Tibial artery (tissue), 4 donors: ENCODE results near the gene CCNT1.

Source experiments
- DNase-seq, 2 donors: peaks; one replicate each; pipeline ENCODE4 v3.0.0-alpha.2; 2019
- H3K27ac ChIP-seq, 2 donors: fragments of 200-600 bp; sonication (generic) in 1 of 2; 1 replicate in 1 of 2; 2 replicates in 1 of 2; pipeline ENCODE4 v1.5.1; 2018 to 2019; ENCODE audit warnings: mild to moderate bottlenecking in 1 of 2
- H3K27me3 ChIP-seq, 2 donors: fragments of 200-600 bp; sonication (generic) in 1 of 2; one replicate each; pipeline versions ENCODE4 v1.5.1 to v1.6.0; 2016 to 2019
- H3K36me3 ChIP-seq, 3 donors: fragments of 200-600 bp; sonication (generic) in 2 of 3; one replicate each; pipeline ENCODE4 v1.5.1; 2016 to 2019; ENCODE audit warnings: mild to moderate bottlenecking in 2 of 3
- H3K4me1 ChIP-seq, 4 donors: fragments of 200-600 bp; sonication (generic) in 2 of 4; 1 replicate in 3 of 4; 2 replicates in 1 of 4; pipeline ENCODE4 v1.5.1; 2016 to 2019
- H3K4me3 ChIP-seq, 2 donors: fragments of 200-600 bp; sonication (generic) in 1 of 2; 1 replicate in 1 of 2; 2 replicates in 1 of 2; pipeline ENCODE4 v1.5.1; 2018 to 2019; ENCODE audit warnings: mild to moderate bottlenecking in 2 of 2
- H3K9me3 ChIP-seq, 3 donors: fragments of 200-600 bp; sonication (generic) in 1 of 3; one replicate each; pipeline ENCODE4 v1.5.1; 2016 to 2019
- intact Hi-C: fragments of 100-400 bp; cut with DNase I; formaldehyde crosslinking; loops from one replicate; pipeline ENCODE4 v1.15.0; 2023; ENCODE audit warnings: low total_unique reads
- TF ChIP-seq, protein P1 (sequence below), 2 experiments: fragments of 200-600 bp in 1 of 2; fragments of 450-650 bp in 1 of 2; IDR thresholded peaks; one replicate each; pipeline ENCODE4 v1.5.1; 2017 to 2019; ENCODE audit warnings: antibody characterized with exemption in 2 of 2, mild to moderate bottlenecking in 1 of 2, moderate library complexity in 1 of 2

CCNT1 gene

DNA sequence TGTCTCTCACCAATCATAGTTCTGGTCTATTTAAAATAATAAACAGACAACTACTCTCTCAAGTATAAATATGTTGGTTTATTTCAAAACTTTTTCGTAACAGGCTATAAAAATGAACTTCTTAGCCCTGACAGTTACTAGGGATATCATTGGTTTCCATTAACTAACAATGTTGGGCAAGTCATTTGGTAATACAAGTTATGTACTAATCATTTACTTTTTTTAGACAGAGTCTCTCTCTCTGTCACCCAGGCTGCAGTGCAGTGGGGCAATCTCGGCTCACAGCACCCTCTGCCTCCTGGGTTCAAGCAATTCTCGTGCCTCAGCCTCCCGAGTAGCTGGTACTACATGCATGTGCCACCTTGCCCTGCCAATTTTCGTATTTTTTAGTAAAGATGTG is 19.9 kb downstream of the CCNT1 start:
- H3K4me1 ChIP-seq, result peaks cover 0 to 10% (median 3%) of the 10 kb centered on the region in 4 donors
- no peak overlapping the region for H3K4me3 ChIP-seq
- H3K27ac ChIP-seq, result no peak overlapping the region
- DNase-seq, result no peak
- no peaks in the 10 kb centered on the region for H3K9me3 ChIP-seq
- peaks cover 45 to 79% (median 60%) of the 10 kb centered on the region in 3 donors for H3K36me3 ChIP-seq
- no peaks in the 10 kb centered on the region for H3K27me3 ChIP-seq
- intact Hi-C loops, result no loop called here
- TF ChIP-seq, protein P1, sequence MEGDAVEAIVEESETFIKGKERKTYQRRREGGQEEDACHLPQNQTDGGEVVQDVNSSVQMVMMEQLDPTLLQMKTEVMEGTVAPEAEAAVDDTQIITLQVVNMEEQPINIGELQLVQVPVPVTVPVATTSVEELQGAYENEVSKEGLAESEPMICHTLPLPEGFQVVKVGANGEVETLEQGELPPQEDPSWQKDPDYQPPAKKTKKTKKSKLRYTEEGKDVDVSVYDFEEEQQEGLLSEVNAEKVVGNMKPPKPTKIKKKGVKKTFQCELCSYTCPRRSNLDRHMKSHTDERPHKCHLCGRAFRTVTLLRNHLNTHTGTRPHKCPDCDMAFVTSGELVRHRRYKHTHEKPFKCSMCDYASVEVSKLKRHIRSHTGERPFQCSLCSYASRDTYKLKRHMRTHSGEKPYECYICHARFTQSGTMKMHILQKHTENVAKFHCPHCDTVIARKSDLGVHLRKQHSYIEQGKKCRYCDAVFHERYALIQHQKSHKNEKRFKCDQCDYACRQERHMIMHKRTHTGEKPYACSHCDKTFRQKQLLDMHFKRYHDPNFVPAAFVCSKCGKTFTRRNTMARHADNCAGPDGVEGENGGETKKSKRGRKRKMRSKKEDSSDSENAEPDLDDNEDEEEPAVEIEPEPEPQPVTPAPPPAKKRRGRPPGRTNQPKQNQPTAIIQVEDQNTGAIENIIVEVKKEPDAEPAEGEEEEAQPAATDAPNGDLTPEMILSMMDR (IDR thresholded peaks at IDR 0.05), result no peak

DNA sequence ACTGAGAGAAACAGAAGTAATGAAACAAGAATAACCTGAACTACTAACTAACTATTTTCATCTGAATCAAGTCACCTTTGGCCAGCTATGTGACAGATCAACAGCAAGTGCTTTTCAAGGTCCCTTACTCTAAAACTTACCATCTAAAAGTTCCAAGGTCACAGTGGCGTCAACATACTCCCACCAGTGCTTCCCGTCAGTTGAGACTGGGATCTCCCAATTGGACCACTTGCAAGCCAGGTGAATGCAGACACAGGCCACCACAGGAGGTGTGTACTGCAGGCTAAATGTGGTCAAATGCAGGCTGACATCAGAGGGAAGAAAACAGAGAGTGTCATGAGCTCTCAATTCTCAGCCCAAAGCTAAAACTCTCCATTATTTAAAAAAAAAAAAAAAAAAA is 20.6 kb downstream of the CCNT1 start:
- H3K4me3 ChIP-seq, result no peak overlapping the region
- no peak overlapping the region for H3K27ac ChIP-seq
- intact Hi-C loops, result no loop called here
- TF ChIP-seq, protein P1 (IDR thresholded peaks at IDR 0.05), result no peak
- no peaks in the 10 kb centered on the region for H3K27me3 ChIP-seq
- peaks cover 45 to 79% (median 59%) of the 10 kb centered on the region in 3 donors for H3K36me3 ChIP-seq
- H3K9me3 ChIP-seq, result no peaks in the 10 kb centered on the region
- H3K4me1 ChIP-seq, result peaks cover 0 to 18% (median 6%) of the 10 kb centered on the region in 4 donors
- DNase-seq, result no peak

DNA sequence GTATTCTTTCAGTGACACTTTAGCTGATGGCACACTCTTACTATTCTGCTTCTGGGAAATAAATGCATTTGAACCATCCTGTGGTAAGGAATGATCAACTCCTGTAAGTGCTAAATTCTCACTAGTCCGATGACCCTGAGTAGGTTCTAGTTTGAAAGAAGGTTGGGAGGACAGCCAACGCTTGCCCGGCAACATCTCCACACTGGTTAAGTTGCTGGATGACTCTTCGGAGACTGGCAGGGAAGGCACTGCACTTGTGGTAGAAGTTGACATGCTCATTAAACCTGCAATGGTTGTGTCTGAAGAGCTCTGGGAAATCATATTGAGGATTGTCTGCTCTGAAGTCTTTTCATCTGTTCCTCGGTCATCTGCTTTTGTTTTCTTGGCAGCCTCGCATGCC is 22.5 kb downstream of the CCNT1 start:
- Histone ChIP-seq H3K4me1 (peaks cover 0 to 18% (median 6%) of the 10 kb centered on the region in 4 donors), H3K36me3 (peaks cover 37 to 75% (median 59%) of the 10 kb centered on the region in 3 donors), H3K9me3 (no peaks in the 10 kb centered on the region), H3K27ac (no peak overlapping the region), H3K4me3 (no peak overlapping the region), H3K27me3 (no peaks in the 10 kb centered on the region)
- intact Hi-C loops, result no loop called here
- TF ChIP-seq, protein P1 (IDR thresholded peaks at IDR 0.05), result no peak
- DNase-seq, result no peak

DNA sequence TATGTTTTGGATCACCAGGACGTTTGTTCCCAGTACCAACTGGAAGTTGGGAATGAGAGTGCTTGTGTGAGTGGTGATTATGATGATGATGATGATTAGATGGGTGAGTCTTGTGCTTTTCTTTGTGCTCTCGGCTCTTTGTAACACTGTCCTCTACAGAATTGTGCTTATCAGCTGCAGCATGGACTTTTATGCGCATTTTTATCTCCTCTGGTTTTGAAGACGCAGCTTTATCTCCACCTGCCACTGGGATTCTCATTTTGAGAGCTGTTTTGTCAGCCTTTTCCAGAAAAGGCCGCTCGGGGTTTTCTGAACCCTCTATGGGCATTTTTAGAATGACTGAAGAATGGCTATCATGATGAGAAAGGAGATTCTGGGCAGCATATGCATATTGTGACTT is 22.9 kb downstream of the CCNT1 start:
- DNase-seq, result no peak
- intact Hi-C loops, result no loop called here
- Histone ChIP-seq H3K4me1 (peaks cover 0 to 18% (median 6%) of the 10 kb centered on the region in 4 donors), H3K4me3 (no peak overlapping the region), H3K27me3 (no peaks in the 10 kb centered on the region), H3K36me3 (peaks cover 37 to 76% (median 61%) of the 10 kb centered on the region in 3 donors), H3K9me3 (no peaks in the 10 kb centered on the region), H3K27ac (no peak overlapping the region)
- TF ChIP-seq, protein P1 (IDR thresholded peaks at IDR 0.05), result no peak

DNA sequence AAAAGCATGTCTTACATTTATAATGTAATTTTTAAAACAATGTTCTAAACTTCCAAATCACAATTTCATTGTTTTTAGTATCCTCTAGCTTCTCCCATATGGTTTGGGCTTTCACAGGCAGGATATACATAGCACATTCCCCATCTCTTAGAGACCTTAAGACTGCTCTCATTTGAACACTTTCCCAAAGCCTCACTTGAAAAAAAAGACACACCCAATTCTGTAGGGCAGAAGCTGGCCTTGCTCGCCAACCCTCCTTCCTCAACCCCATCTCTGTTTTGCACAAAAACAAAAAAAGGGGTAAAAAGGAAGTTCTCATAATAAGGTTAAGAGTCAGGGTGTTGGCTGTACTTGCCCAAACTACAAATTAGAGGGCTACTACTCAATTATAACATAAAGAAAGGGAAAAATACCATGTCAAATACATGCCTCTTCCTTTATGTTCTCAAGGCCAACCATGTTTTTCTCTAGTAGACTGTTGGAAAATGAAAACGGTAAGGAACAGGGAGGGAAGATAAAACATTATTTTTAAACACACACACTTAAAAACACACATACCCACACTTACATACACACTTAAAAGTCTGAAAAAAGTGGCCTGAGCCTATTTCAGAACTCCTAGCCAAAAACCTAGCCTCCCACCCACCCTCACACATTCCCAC is 24.6 kb downstream of the CCNT1 start:
- Histone ChIP-seq H3K9me3 (no peaks in the 10 kb centered on the region), H3K4me3 (no peak overlapping the region), H3K4me1 (peaks cover 0 to 18% (median 6%) of the 10 kb centered on the region in 4 donors), H3K36me3 (peaks cover 37 to 63% (median 62%) of the 10 kb centered on the region in 3 donors), H3K27ac (no peak overlapping the region), H3K27me3 (no peaks in the 10 kb centered on the region)
- TF ChIP-seq, protein P1 (IDR thresholded peaks at IDR 0.05), result no peak
- intact Hi-C loops, result no loop called here
- no peak for DNase-seq
